ENCODE results near the gene ZW10.
"Not testable (repeated sequence)": the region's sequence is repeated elsewhere in the genome, so short reads cannot be mapped to it uniquely, and the experiment has no call there.

- not testable (repeated sequence) for TF ChIP-seq HDGF (IDR thresholded peaks at IDR 0.05; ENCODE audit: borderline replicate concordance); TARDBP (IDR thresholded peaks at IDR 0.05); SP1 (IDR thresholded peaks at IDR 0.05)
These were observed 69.9 kb downstream of the ZW10 start for GRCh38 chr11:113703551-113703950.
